ENCODE results near the gene ZNF90.

GRCh38 chr19:20167020-20167644 lies 89.3 kb downstream of the ZNF90 start, which contains the start of gene ZNF486:
- TF ChIP-seq CTCF (IDR thresholded peaks at IDR 0.05; ENCODE audit: low read length) = no peak
- no peak for TF ChIP-seq EZH2phosphoT487 (IDR thresholded peaks at IDR 0.05; ENCODE audit: low read length)
